Right lobe of liver (tissue), 6 donors: Measurements from ENCODE around the gene BMAL2. TPM values are rescaled to one million over a fixed set of nuclear protein-coding genes. Genes with fewer than 3 reads are reported as not detected.
A peak's percentile ranks its signal among the peaks of the same experiment; 100 is the strongest.

ENCODE experiments used
- ATAC-seq, 4 donors: fragments of 200-7000 bp; cut with Tn5 transposase; one replicate each; pipeline ENCODE4 v1.9.1; 2020; ENCODE audit warnings: mild to moderate bottlenecking in 4 of 4, moderate library complexity in 4 of 4
- DNase-seq, 3 donors: peaks; one replicate each; pipeline ENCODE4 v3.0.0-alpha.2; 2020
- H3K27ac ChIP-seq, 3 donors: fragments of 200-600 bp; one replicate each; pipeline ENCODE4 v1.8.0; 2022
- H3K27me3 ChIP-seq, 2 donors: fragments of 200-600 bp; one replicate each; pipeline ENCODE4 v1.8.0; 2022
- H3K36me3 ChIP-seq, 4 donors: fragments of 200-600 bp; sonication (generic) in 1 of 4; one replicate each; pipeline versions ENCODE4 v1.5.1 to v1.8.0; 2017 to 2022; ENCODE audit warnings: control low read depth in 1 of 4
- H3K4me1 ChIP-seq, 4 donors: fragments of 200-600 bp; sonication (generic) in 1 of 4; one replicate each; pipeline versions ENCODE4 v1.5.1 to v1.8.0; 2017 to 2022; ENCODE audit warnings: control low read depth in 1 of 4
- H3K4me3 ChIP-seq, 3 donors: fragments of 200-600 bp; one replicate each; pipeline ENCODE4 v1.8.0; 2022
- H3K9me3 ChIP-seq, 4 donors: fragments of 200-600 bp; sonication (generic) in 1 of 4; one replicate each; pipeline versions ENCODE4 v1.5.1 to v1.8.0; 2017 to 2022; ENCODE audit warnings: control low read depth in 1 of 4
- CTCF ChIP-seq, 4 donors: fragments of 200-600 bp in 3 of 4; fragments of 450-650 bp in 1 of 4; IDR thresholded peaks; one replicate each; pipeline versions ENCODE4 v1.5.1 to v1.8.0; 2016 to 2022; ENCODE audit warnings: antibody characterized with exemption in 4 of 4, mild to moderate bottlenecking in 2 of 4
- POLR2A ChIP-seq: fragments of 450-650 bp; IDR thresholded peaks from one replicate; pipeline ENCODE4 v1.6.1; 2017; ENCODE audit warnings: antibody characterized with exemption, mild to moderate bottlenecking
- WGBS: methylation state at CpG from one replicate; pipeline ENCODE4 v1.1.6; 2018; ENCODE audit warnings: low coverage, low lambda C conversion rate; ENCODE audit not compliant: insufficient coverage; ENCODE audit errors: missing lambda C conversion rate; 5-methylcytosine and 5-hydroxymethylcytosine counted together
- intact Hi-C, 2 donors: fragments of 100-400 bp; cut with DNase I; formaldehyde crosslinking; loops; one replicate each; pipeline versions ENCODE4 v1.11.2 to v1.14.1; 2022
- total RNA-seq, 6 experiments: library from RNA; depleted of rRNA in 2 of 6; stranded (reverse); fragments of >200 nt in 2 of 6; fragmentation: NEBNext Ultra II Directional in 3 of 6; extraction: Animal tissue kit (Norgen Biotek cat#: 25700) in 3 of 6; gene quantifications; one replicate each; pipeline versions ENCODE4 v1.1.0 to v1.2.4, GENCODE V29; 2016 to 2023
- donor health status: DM: no; HTN: yes; CAD: no.
- donor health status: DM: no; HTN: no; CAD: no.
- donor health status: DM: no; HTN: no; CAD: no.
- donor health status: DM: no; HTN: yes; CAD: no.
- donor health status: DM: no; HTN: yes; CAD: no.

BMAL2 gene
- total RNA-seq, 6 experiments from 2014 or later, result 2.6 to 22.5 (median 4.3) TPM

DNA sequence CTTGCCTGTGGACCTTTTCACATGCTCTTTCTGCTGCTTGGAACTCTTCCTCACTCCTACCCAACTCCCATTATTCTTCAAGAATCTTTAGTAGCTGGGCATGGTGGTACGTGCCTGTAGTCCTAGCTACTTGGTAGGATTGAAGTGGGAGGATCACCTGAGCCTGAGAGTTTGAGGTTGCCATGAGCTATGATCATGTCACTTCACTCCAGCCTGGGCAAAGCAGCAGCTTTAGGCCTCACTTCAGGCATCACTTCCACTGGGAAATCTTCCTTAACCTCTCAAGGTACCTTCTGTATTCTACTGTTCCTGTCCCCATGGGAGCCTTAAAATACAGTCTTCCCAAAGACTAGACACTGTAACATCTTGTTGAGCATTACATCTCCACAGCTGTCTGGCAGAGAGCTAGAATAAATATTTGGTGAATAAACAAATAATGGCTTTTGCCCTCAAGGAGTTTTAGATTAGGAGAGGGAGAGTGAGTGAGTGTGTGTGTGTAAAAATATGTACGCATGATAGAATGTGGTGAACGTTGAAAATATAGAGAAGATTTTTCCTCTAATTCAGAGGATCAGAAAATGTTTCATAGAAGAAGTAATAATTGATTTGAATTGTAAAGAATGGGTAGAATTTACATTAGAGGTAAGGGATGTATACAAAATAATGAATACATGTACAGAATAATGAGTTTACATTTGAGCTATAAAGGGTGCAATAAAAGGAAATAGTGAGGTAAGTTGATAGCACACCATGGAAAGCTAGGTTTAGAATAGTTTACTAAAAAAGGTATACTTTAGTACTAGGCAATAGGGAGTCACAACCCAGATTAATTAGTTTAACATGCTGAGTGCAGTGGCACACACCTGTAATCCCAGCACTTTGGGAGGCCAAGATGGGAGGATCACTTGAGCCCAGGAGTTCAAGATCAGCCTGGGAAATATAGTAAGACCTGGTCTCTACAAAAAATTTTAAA, 29.2 kb upstream of the BMAL2 start:
- ATAC-seq (peak; percentile 95 to 97 (median 96)), DNase-seq (no peak)
- intact Hi-C loops, result no loop called here
- H3K27me3 ChIP-seq, result no peaks in the 10 kb centered on the region
- WGBS, result 20% methylated on average over 3 of the region's 3 CpGs
- no peaks in the 10 kb centered on the region for H3K9me3 ChIP-seq
- no peak overlapping the region for H3K4me3 ChIP-seq
- TF ChIP-seq POLR2A, result no peak
- TF ChIP-seq CTCF (IDR thresholded peaks at IDR 0.05), result no peak
- peaks cover 0 to 8% (median 2%) of the 10 kb centered on the region in 4 donors for H3K4me1 ChIP-seq
- H3K36me3 ChIP-seq, result peaks cover 0 to 3% (median 0%) of the 10 kb centered on the region in 4 donors
- H3K27ac ChIP-seq, result no peak overlapping the region

GRCh38 chr12:27304856-27305255, 27.8 kb upstream of the BMAL2 start:
- intact Hi-C loops, result loop anchor here in 1 of 2 donors (5.0 kb wide), 1 partner anchor 288 kb away; no protein-coding TSS in a partner anchor
- no peaks in the 10 kb centered on the region for H3K9me3 ChIP-seq
- 46% methylated on average over 1 of the region's 1 CpG for WGBS
- ATAC-seq (no peak), DNase-seq (no peak)
- H3K27ac ChIP-seq, result no peak overlapping the region
- H3K4me1 ChIP-seq, result peaks cover 0 to 8% (median 2%) of the 10 kb centered on the region in 4 donors
- TF ChIP-seq CTCF (IDR thresholded peaks at IDR 0.05), result no peak
- peaks cover 0 to 12% (median 0%) of the 10 kb centered on the region in 4 donors for H3K36me3 ChIP-seq
- H3K27me3 ChIP-seq, result no peaks in the 10 kb centered on the region
- no peak overlapping the region for H3K4me3 ChIP-seq

GRCh38 chr12:27305673-27306456, 26.8 kb upstream of the BMAL2 start:
- 78% methylated on average over 1 of the region's 1 CpG for WGBS
- Histone ChIP-seq H3K27me3 (no peaks in the 10 kb centered on the region), H3K9me3 (no peaks in the 10 kb centered on the region), H3K36me3 (peaks cover 0 to 17% (median 0%) of the 10 kb centered on the region in 4 donors), H3K4me1 (peaks cover 0 to 8% (median 2%) of the 10 kb centered on the region in 4 donors), H3K4me3 (no peak overlapping the region), H3K27ac (no peak overlapping the region)
- intact Hi-C loops, result loop anchor here in 1 of 2 donors (5.0 kb wide), 1 partner anchor 289 kb away; no protein-coding TSS in a partner anchor
- TF ChIP-seq CTCF (IDR thresholded peaks at IDR 0.05) (peak; percentile 44 to 70 (median 64)), POLR2A (no peak)
- peak in 2 of 4 donors; percentile 43 to 44 for ATAC-seq
- DNase-seq, result no peak

DNA sequence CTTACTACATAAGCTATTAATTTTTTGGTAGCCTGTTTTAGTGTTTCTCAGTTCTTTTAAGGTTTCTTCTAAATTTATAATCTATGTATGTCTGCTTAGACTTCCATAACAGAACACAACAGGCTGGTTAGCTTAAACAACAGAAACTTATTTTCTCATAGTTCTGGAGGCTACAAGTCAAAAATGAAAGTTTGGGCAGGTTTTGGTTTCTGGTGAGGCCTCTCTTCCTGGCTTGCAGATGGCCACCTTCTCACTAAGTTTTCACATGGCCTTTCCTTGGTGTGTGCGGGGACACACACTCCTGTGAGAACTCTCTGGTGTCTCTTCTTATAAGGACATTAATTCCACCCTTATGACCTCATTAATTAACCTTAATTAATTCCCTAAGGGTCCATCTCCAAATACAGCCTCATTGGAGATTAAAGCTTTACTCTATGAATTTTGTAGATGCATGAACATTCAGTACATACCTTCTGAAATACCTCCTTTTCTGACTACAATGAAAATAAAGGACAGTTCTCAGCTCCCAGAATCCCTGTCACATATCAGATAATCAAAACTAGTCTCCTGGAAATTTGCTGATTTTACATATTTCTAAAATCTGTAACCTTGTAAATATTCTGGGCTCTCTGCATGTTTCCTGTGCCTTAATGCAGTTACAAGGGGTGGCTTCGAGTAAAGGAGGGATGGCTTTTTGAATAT, 23.2 kb upstream of the BMAL2 start:
- Histone ChIP-seq H3K36me3 (peaks cover 0 to 24% (median 0%) of the 10 kb centered on the region in 4 donors), H3K27me3 (no peaks in the 10 kb centered on the region), H3K4me1 (no peaks in the 10 kb centered on the region), H3K9me3 (no peaks in the 10 kb centered on the region), H3K27ac (no peak overlapping the region), H3K4me3 (no peak overlapping the region)
- no peak for DNase-seq
- ATAC-seq, result no peak
- TF ChIP-seq POLR2A, result no peak
- TF ChIP-seq CTCF (IDR thresholded peaks at IDR 0.05), result no peak
- intact Hi-C loops, result loop anchor here in 1 of 2 donors (5.0 kb wide), 1 partner anchor 292 kb away; no protein-coding TSS in a partner anchor
- WGBS, result 88% methylated on average over 2 of the region's 2 CpGs
